Calu3 (cell line): ENCODE measurements around the gene RAD51B. TPM values are rescaled to one million over a fixed set of nuclear protein-coding genes. Genes with fewer than 3 reads are reported as not detected.

Experiments
- BruUV-seq: library from RNA; stranded (reverse); fragments of 400-500 nt; replicated peaks from 2 replicates; lab custom pipeline; 2021; lab: Mats Ljungman, UMichigan
- CTCF ChIA-PET: fragments of 300-600 bp; sonication (Branson Sonifier 250); formaldehyde crosslinking; loops from one replicate; lab custom pipeline; 2022; ENCODE audit warnings: antibody characterized with exemption; lab: Charles Lee
- DNase-seq: peaks from one replicate; pipeline ENCODE4 v3.0.0; 2022
- H3K27ac Mint-ChIP-seq: one replicate; pipeline ENCODE4 v1.8.0; 2022; ENCODE audit warnings: mixed read lengths; ENCODE audit not compliant: unreplicated experiment
- H3K27me3 Mint-ChIP-seq: one replicate; pipeline ENCODE4 v1.8.0; 2022; ENCODE audit warnings: mixed read lengths; ENCODE audit not compliant: unreplicated experiment
- H3K36me3 Mint-ChIP-seq: one replicate; pipeline ENCODE4 v1.8.0; 2022; ENCODE audit warnings: mild to moderate bottlenecking, moderate library complexity, mixed read lengths; ENCODE audit not compliant: insufficient read depth, unreplicated experiment
- H3K4me1 Mint-ChIP-seq: one replicate; pipeline ENCODE4 v1.8.0; 2022; ENCODE audit warnings: mild to moderate bottlenecking, low read depth, mixed read lengths; ENCODE audit not compliant: unreplicated experiment
- H3K4me3 Mint-ChIP-seq: one replicate; pipeline ENCODE4 v1.8.0; 2022; ENCODE audit warnings: mild to moderate bottlenecking, low read depth, moderate library complexity, mixed read lengths; ENCODE audit not compliant: unreplicated experiment
- H3K9me3 Mint-ChIP-seq: one replicate; pipeline ENCODE4 v1.8.0; 2022; ENCODE audit warnings: low read depth, mixed read lengths; ENCODE audit not compliant: unreplicated experiment
- intact Hi-C: fragments of 100-400 bp; cut with micrococcal nuclease; formaldehyde crosslinking; loops from one replicate; pipeline ENCODE4 v1.10.0; 2022; ENCODE audit not compliant: unreplicated experiment
- total RNA-seq: library from RNA; stranded (reverse); gene quantifications from 2 replicates; pipeline ENCODE4 v1.2.3, GENCODE V29; 2022
- TF ChIP-seq, protein P1 (sequence below): fragments of 200-600 bp; IDR thresholded peaks from one replicate; pipeline ENCODE4 v1.8.0; 2022; ENCODE audit warnings: antibody characterized with exemption; ENCODE audit not compliant: unreplicated experiment

RAD51B gene
- total RNA-seq, 1 experiment from 2014 or later: 24.7 TPM

DNA sequence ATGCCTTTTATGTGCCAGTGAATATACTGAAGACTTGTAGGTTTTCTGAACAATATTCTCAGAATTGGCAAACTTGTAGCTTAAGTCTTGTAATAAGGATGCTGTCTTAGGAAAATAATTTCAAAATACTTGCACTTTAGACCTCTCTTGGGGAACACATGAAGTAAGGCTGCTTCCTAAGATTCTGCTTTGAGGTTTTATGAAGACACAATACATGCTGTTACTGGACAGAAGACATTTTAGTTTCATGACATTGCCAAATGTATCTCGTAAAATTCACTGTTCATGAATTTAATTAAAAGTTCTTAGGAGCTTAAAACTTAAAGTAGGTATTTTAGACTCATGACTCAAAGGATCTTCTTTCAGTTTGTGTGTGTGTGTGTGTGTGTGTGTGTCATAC is 80.7 kb downstream of the RAD51B start:
- H3K4me3 Mint-ChIP-seq: no peak overlapping the region
- no peak for DNase-seq
- CTCF ChIA-PET: no interaction called here
- no peaks in the 10 kb centered on the region for H3K36me3 Mint-ChIP-seq
- no peaks in the 10 kb centered on the region for H3K4me1 Mint-ChIP-seq
- intact Hi-C loops: no loop called here
- no peaks in the 10 kb centered on the region for H3K9me3 Mint-ChIP-seq
- no TSS peak for BruUV-seq
- TF ChIP-seq, protein P1, sequence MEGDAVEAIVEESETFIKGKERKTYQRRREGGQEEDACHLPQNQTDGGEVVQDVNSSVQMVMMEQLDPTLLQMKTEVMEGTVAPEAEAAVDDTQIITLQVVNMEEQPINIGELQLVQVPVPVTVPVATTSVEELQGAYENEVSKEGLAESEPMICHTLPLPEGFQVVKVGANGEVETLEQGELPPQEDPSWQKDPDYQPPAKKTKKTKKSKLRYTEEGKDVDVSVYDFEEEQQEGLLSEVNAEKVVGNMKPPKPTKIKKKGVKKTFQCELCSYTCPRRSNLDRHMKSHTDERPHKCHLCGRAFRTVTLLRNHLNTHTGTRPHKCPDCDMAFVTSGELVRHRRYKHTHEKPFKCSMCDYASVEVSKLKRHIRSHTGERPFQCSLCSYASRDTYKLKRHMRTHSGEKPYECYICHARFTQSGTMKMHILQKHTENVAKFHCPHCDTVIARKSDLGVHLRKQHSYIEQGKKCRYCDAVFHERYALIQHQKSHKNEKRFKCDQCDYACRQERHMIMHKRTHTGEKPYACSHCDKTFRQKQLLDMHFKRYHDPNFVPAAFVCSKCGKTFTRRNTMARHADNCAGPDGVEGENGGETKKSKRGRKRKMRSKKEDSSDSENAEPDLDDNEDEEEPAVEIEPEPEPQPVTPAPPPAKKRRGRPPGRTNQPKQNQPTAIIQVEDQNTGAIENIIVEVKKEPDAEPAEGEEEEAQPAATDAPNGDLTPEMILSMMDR: no peak
- no peak overlapping the region for H3K27ac Mint-ChIP-seq
- H3K27me3 Mint-ChIP-seq: no peaks in the 10 kb centered on the region

GRCh38 chr14:67908052-67908754 is 88.6 kb downstream of the RAD51B start:
- intact Hi-C loops: no loop called here
- no peak overlapping the region for H3K27ac Mint-ChIP-seq

DNA sequence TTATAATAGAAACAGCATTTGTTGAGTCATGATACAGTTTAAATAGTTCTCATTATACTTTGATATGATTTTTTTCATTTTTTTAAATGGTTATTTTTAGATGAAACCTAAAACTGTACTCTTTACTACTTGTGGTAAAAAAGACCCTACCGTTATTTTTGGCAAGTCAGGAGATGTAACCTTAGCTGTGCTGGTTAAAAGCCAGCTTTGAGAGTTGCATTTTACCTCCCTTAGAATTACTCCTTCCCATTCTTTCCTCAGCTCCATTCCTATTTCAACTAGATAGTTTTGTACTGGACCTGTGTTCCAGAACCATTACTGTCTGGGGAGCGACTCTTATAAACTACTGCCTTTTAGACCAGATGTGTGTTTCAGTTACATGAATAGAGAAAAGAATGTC is 92.0 kb downstream of the RAD51B start:
- no peaks in the 10 kb centered on the region for H3K27me3 Mint-ChIP-seq
- TF ChIP-seq, protein P1: no peak
- no peaks in the 10 kb centered on the region for H3K4me1 Mint-ChIP-seq
- CTCF ChIA-PET: no interaction called here
- no peaks in the 10 kb centered on the region for H3K9me3 Mint-ChIP-seq
- H3K4me3 Mint-ChIP-seq: no peak overlapping the region
- H3K27ac Mint-ChIP-seq: no peak overlapping the region
- BruUV-seq: no TSS peak
- no peaks in the 10 kb centered on the region for H3K36me3 Mint-ChIP-seq
- intact Hi-C loops: no loop called here
- no peak for DNase-seq

More at GRCh38 chr14:67908052-67908754, 88.6 kb downstream of the RAD51B start:
- DNase-seq: no peak
- TF ChIP-seq, protein P1: no peak
- no peaks in the 10 kb centered on the region for H3K4me1 Mint-ChIP-seq
- CTCF ChIA-PET: interaction anchor here (0.7 kb wide), 1 partner anchor 215 kb away, joined by 4 read pairs; no protein-coding TSS in a partner anchor
- H3K4me3 Mint-ChIP-seq: no peak overlapping the region
- no TSS peak for BruUV-seq
- no peaks in the 10 kb centered on the region for H3K36me3 Mint-ChIP-seq
- no peaks in the 10 kb centered on the region for H3K27me3 Mint-ChIP-seq
- no peaks in the 10 kb centered on the region for H3K9me3 Mint-ChIP-seq

DNA sequence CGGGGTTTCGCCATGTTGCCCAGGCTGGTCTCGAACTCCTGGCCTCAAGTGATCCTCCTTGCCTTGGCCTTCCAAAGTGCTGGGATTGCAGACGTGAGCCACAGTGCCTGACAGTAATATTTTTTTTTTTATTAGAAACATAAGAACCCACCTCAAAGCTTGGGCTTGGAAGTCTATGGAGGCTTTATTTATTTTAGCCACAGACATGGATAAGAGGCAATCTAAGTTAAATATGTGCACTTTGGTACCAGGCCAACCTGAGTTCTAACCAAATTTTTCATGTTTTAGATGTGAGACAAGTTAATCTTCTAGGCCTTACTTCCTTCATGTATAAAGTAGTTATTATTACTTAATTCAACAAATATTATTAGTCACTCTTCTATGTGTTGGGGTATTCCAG is 96.9 kb downstream of the RAD51B start:
- intact Hi-C loops: no loop called here
- Mint-ChIP-seq H3K36me3 (no peaks in the 10 kb centered on the region), H3K27me3 (no peaks in the 10 kb centered on the region), H3K4me3 (no peak overlapping the region), H3K4me1 (no peaks in the 10 kb centered on the region), H3K27ac (no peak overlapping the region), H3K9me3 (no peaks in the 10 kb centered on the region)
- DNase-seq: no peak
- CTCF ChIA-PET: no interaction called here
- no TSS peak for BruUV-seq
- TF ChIP-seq, protein P1: no peak
